ENCODE data around the gene REG4.

REG4 gene

GRCh38 chr1:119805746-119806145, 5.5 kb downstream of the REG4 start:
- Histone ChIP-seq H3K9me3 (ENCODE audit: insufficient read depth, low read length) (no peaks in the 10 kb centered on the region), H3K4me2 (ENCODE audit: low read length) (no peak overlapping the region), H3K9ac (ENCODE audit: low read length) (no peak overlapping the region), H3K27me3 (ENCODE audit: low read depth, low read length) (peaks cover 52% of the 10 kb centered on the region), H3K27ac (ENCODE audit: low read length) (no peak overlapping the region), H3K4me1 (ENCODE audit: low read length) (no peaks in the 10 kb centered on the region), H3K79me2 (ENCODE audit: low read length) (no peaks in the 10 kb centered on the region), H2AFZ (ENCODE audit: low read depth, low read length) (no peak overlapping the region), H3K36me3 (replicated peaks; ENCODE audit: low read depth, low read length) (no peaks in the 10 kb centered on the region), H4K20me1 (ENCODE audit: insufficient read depth, low read length) (no peaks in the 10 kb centered on the region), H3K4me3 (ENCODE audit: low read length) (no peak overlapping the region)
- TF ChIP-seq EZH2phosphoT487 (IDR thresholded peaks at IDR 0.05; ENCODE audit: low read depth): no peak
- TF ChIP-seq CTCF (IDR thresholded peaks at IDR 0.05; ENCODE audit: low read depth, low read length): no peak

GRCh38 chr1:119805247-119805646, 6.0 kb downstream of the REG4 start:
- no peaks in the 10 kb centered on the region for H3K36me3 ChIP-seq (replicated peaks; ENCODE audit: low read depth, low read length)
- no peak overlapping the region for H3K9ac ChIP-seq (ENCODE audit: low read length)
- TF ChIP-seq EZH2phosphoT487 (IDR thresholded peaks at IDR 0.05; ENCODE audit: low read depth) (no peak), CTCF (IDR thresholded peaks at IDR 0.05; ENCODE audit: low read depth, low read length) (no peak)
- no peak overlapping the region for H3K4me3 ChIP-seq (ENCODE audit: low read length)
- H3K9me3 ChIP-seq (ENCODE audit: insufficient read depth, low read length): no peaks in the 10 kb centered on the region
- H3K79me2 ChIP-seq (ENCODE audit: low read length): no peaks in the 10 kb centered on the region
- H3K27ac ChIP-seq (ENCODE audit: low read length): no peak overlapping the region
- no peaks in the 10 kb centered on the region for H3K4me1 ChIP-seq (ENCODE audit: low read length)
- no peak overlapping the region for H2AFZ ChIP-seq (ENCODE audit: low read depth, low read length)
- H4K20me1 ChIP-seq (ENCODE audit: insufficient read depth, low read length): no peaks in the 10 kb centered on the region
- H3K4me2 ChIP-seq (ENCODE audit: low read length): no peak overlapping the region
- peaks cover 52% of the 10 kb centered on the region for H3K27me3 ChIP-seq (ENCODE audit: low read depth, low read length)

- no peak overlapping the region for H2AFZ ChIP-seq (ENCODE audit: low read depth, low read length)
- no peak overlapping the region for H3K27ac ChIP-seq (ENCODE audit: low read length)
- H4K20me1 ChIP-seq (ENCODE audit: insufficient read depth, low read length): no peaks in the 10 kb centered on the region
- no peaks in the 10 kb centered on the region for H3K36me3 ChIP-seq (replicated peaks; ENCODE audit: low read depth, low read length)
- H3K4me3 ChIP-seq (ENCODE audit: low read length): no peak overlapping the region
- H3K9ac ChIP-seq (ENCODE audit: low read length): no peak overlapping the region
- H3K79me2 ChIP-seq (ENCODE audit: low read length): no peaks in the 10 kb centered on the region
- TF ChIP-seq EZH2phosphoT487 (IDR thresholded peaks at IDR 0.05; ENCODE audit: low read depth) (no peak), CTCF (IDR thresholded peaks at IDR 0.05; ENCODE audit: low read depth, low read length) (no peak)
- H3K27me3 ChIP-seq (ENCODE audit: low read depth, low read length): peaks cover 17% of the 10 kb centered on the region
- H3K4me2 ChIP-seq (ENCODE audit: low read length): no peak overlapping the region
- H3K4me1 ChIP-seq (ENCODE audit: low read length): peaks cover 10% of the 10 kb centered on the region
- H3K9me3 ChIP-seq (ENCODE audit: insufficient read depth, low read length): no peaks in the 10 kb centered on the region
Measured at GRCh38 chr1:119799599-119800177, 11.6 kb downstream of the REG4 start.

- H3K79me2 ChIP-seq (ENCODE audit: low read length): no peaks in the 10 kb centered on the region
- no peaks in the 10 kb centered on the region for H4K20me1 ChIP-seq (ENCODE audit: insufficient read depth, low read length)
- peaks cover 10% of the 10 kb centered on the region for H3K4me1 ChIP-seq (ENCODE audit: low read length)
- H3K27me3 ChIP-seq (ENCODE audit: low read depth, low read length): peaks cover 10% of the 10 kb centered on the region
- H3K9ac ChIP-seq (ENCODE audit: low read length): no peak overlapping the region
- no peak overlapping the region for H3K27ac ChIP-seq (ENCODE audit: low read length)
- no peaks in the 10 kb centered on the region for H3K36me3 ChIP-seq (replicated peaks; ENCODE audit: low read depth, low read length)
- H2AFZ ChIP-seq (ENCODE audit: low read depth, low read length): no peak overlapping the region
- no peaks in the 10 kb centered on the region for H3K9me3 ChIP-seq (ENCODE audit: insufficient read depth, low read length)
- H3K4me3 ChIP-seq (ENCODE audit: low read length): no peak overlapping the region
- no peak for TF ChIP-seq EZH2phosphoT487 (IDR thresholded peaks at IDR 0.05; ENCODE audit: low read depth)
- no peak for TF ChIP-seq CTCF (IDR thresholded peaks at IDR 0.05; ENCODE audit: low read depth, low read length)
- no peak overlapping the region for H3K4me2 ChIP-seq (ENCODE audit: low read length)
Measured at GRCh38 chr1:119799003-119799402, 12.3 kb downstream of the REG4 start.

Measured in OCI-LY3 (cell line).